HEK293 (cell line): ENCODE results near the gene WASF2.

Source experiments
- CTCF ChIA-PET: fragments of 350-600 bp; formaldehyde crosslinking; extraction: SDS; loops from one replicate; lab custom pipeline; 2021; ENCODE audit warnings: antibody characterized with exemption; lab: Yijun Ruan, JAX
- POLR2A ChIA-PET: fragments of 300-600 bp; formaldehyde crosslinking; extraction: SDS; loops from one replicate; lab custom pipeline; 2020; ENCODE audit warnings: antibody characterized with exemption, inconsistent platforms; lab: Yijun Ruan, JAX
- H3K27ac ChIP-seq: fragments of 200-500 bp; sonication (Bioruptor generic); 2 replicates; pipeline ENCODE4 v1.5.1; 2014; ENCODE audit warnings: low read depth, low read length, control low read depth, inconsistent platforms; ENCODE audit errors: extremely low read depth
- H3K36me3 ChIP-seq, 2 experiments: fragments of 200-500 bp in 1 of 2; sonication (Bioruptor generic) in 1 of 2; 1 replicate in 1 of 2; 2 replicates in 1 of 2; pipeline ENCODE4 v1.5.1; 2014 to 2017; ENCODE audit warnings: inconsistent platforms in 2 of 2, low read length in 2 of 2; ENCODE audit not compliant: control insufficient read depth in 2 of 2, insufficient read depth in 1 of 2
- H3K4me1 ChIP-seq: fragments of 200-500 bp; sonication (Bioruptor generic); 2 replicates; pipeline ENCODE4 v1.5.1; 2014; ENCODE audit warnings: mild to moderate bottlenecking, low read length, inconsistent platforms; ENCODE audit not compliant: control insufficient read depth, insufficient read depth
- H3K4me3 ChIP-seq: 2 replicates; pipeline ENCODE4 v1.5.1; 2011; ENCODE audit warnings: low read depth, mild to moderate bottlenecking, control low read depth, low read length, moderate library complexity
- H3K9me3 ChIP-seq: fragments of 200-500 bp; sonication (Bioruptor generic); 2 replicates; pipeline ENCODE4 v1.5.1; 2014; ENCODE audit warnings: low read depth, low read length, inconsistent platforms; ENCODE audit not compliant: control insufficient read depth, insufficient read depth
- KLF9 ChIP-seq: fragments of 450-650 bp; formaldehyde crosslinking; IDR thresholded peaks from 2 replicates; pipeline ENCODE4 v1.5.1; 2016; ENCODE audit warnings: missing biosample characterization, missing genetic modification characterization, low read depth
- MZF1 ChIP-seq: fragments of 450-650 bp; formaldehyde crosslinking; IDR thresholded peaks from 2 replicates; pipeline ENCODE4 v1.5.1; 2017; ENCODE audit warnings: missing biosample characterization, missing genetic modification characterization, borderline replicate concordance
- OSR2 ChIP-seq: fragments of 450-650 bp; formaldehyde crosslinking; IDR thresholded peaks from 2 replicates; pipeline ENCODE4 v1.5.1; 2016; ENCODE audit warnings: missing biosample characterization, missing genetic modification characterization
- PRDM1 ChIP-seq: fragments of 450-650 bp; formaldehyde crosslinking; IDR thresholded peaks from 2 replicates; pipeline ENCODE4; 2016; ENCODE audit warnings: missing biosample characterization, missing genetic modification characterization
- SP7 ChIP-seq: fragments of 450-650 bp; formaldehyde crosslinking; IDR thresholded peaks from 2 replicates; pipeline ENCODE4 v1.5.1; 2016; ENCODE audit warnings: missing biosample characterization, missing genetic modification characterization
- YY2 ChIP-seq: fragments of 450-650 bp; formaldehyde crosslinking; IDR thresholded peaks from 2 replicates; pipeline ENCODE4 v1.5.1; 2016; ENCODE audit warnings: missing biosample characterization, missing genetic modification characterization
- ZBTB26 ChIP-seq: fragments of 450-650 bp; formaldehyde crosslinking; optimal IDR thresholded peaks from 2 replicates; pipeline ENCODE3; 2016; ENCODE audit warnings: missing biosample characterization, mild to moderate bottlenecking, missing genetic modification characterization
- ZNF18 ChIP-seq: fragments of 450-650 bp; formaldehyde crosslinking; IDR thresholded peaks from 2 replicates; pipeline ENCODE4 v1.5.1; 2016; ENCODE audit warnings: missing biosample characterization, missing genetic modification characterization
- ZNF211 ChIP-seq: fragments of 450-650 bp; formaldehyde crosslinking; IDR thresholded peaks from 2 replicates; pipeline ENCODE4 v1.5.1; 2016; ENCODE audit warnings: low read depth, missing biosample characterization, missing genetic modification characterization
- ZNF354C ChIP-seq: fragments of 450-650 bp; formaldehyde crosslinking; IDR thresholded peaks from 2 replicates; pipeline ENCODE4 v1.5.1; 2016; ENCODE audit warnings: missing biosample characterization, missing genetic modification characterization, low read depth, borderline replicate concordance
- ZNF571 ChIP-seq: fragments of 450-650 bp; formaldehyde crosslinking; IDR thresholded peaks from 2 replicates; pipeline ENCODE4 v1.5.0; 2017; ENCODE audit warnings: missing biosample characterization, missing genetic modification characterization
- ZNF600 ChIP-seq: fragments of 450-650 bp; formaldehyde crosslinking; IDR thresholded peaks from 2 replicates; pipeline ENCODE4 v1.5.1; 2016; ENCODE audit warnings: missing biosample characterization, missing genetic modification characterization
- ZNF76 ChIP-seq: fragments of 450-650 bp; formaldehyde crosslinking; IDR thresholded peaks from 2 replicates; pipeline ENCODE4; 2016; ENCODE audit warnings: low read depth, missing biosample characterization, missing genetic modification characterization, borderline replicate concordance
- ZSCAN30 ChIP-seq: fragments of 450-650 bp; IDR thresholded peaks from 2 replicates; pipeline ENCODE4 v1.5.1; 2018; ENCODE audit warnings: missing biosample characterization, mild to moderate bottlenecking, missing genetic modification characterization, moderate library complexity
- ZXDB ChIP-seq: fragments of 450-650 bp; formaldehyde crosslinking; IDR thresholded peaks from 2 replicates; pipeline ENCODE4 v1.5.1; 2016; ENCODE audit warnings: missing biosample characterization, missing genetic modification characterization
- TF ChIP-seq, protein P1 (sequence below): fragments of 450-650 bp; formaldehyde crosslinking; conservative IDR thresholded peaks from 2 replicates; pipeline ENCODE4 v1.5.1; 2016; ENCODE audit warnings: low read depth, missing biosample characterization, missing genetic modification characterization

The WASF2 gene

GRCh38 chr1:27447399-27447798 is 42.6 kb downstream of the WASF2 start (continued):
- TF ChIP-seq, protein P1, sequence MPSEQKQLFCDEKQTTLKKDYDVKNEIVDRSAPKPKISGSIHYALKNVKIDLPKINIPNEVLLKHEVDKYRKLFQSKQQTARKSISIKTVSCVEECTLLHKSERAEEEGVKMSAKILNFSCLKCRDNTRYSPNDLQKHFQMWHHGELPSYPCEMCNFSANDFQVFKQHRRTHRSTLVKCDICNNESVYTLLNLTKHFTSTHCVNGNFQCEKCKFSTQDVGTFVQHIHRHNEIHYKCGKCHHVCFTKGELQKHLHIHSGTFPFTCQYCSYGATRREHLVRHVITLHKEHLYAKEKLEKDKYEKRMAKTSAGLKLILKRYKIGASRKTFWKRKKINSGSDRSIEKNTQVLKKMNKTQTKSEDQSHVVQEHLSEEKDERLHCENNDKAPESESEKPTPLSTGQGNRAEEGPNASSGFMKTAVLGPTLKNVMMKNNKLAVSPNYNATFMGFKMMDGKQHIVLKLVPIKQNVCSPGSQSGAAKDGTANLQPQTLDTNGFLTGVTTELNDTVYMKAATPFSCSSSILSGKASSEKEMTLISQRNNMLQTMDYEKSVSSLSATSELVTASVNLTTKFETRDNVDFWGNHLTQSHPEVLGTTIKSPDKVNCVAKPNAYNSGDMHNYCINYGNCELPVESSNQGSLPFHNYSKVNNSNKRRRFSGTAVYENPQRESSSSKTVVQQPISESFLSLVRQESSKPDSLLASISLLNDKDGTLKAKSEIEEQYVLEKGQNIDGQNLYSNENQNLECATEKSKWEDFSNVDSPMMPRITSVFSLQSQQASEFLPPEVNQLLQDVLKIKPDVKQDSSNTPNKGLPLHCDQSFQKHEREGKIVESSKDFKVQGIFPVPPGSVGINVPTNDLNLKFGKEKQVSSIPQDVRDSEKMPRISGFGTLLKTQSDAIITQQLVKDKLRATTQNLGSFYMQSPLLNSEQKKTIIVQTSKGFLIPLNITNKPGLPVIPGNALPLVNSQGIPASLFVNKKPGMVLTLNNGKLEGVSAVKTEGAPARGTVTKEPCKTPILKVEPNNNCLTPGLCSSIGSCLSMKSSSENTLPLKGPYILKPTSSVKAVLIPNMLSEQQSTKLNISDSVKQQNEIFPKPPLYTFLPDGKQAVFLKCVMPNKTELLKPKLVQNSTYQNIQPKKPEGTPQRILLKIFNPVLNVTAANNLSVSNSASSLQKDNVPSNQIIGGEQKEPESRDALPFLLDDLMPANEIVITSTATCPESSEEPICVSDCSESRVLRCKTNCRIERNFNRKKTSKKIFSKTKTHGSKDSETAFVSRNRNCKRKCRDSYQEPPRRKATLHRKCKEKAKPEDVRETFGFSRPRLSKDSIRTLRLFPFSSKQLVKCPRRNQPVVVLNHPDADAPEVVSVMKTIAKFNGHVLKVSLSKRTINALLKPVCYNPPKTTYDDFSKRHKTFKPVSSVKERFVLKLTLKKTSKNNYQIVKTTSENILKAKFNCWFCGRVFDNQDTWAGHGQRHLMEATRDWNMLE = no peak
- TF ChIP-seq ZNF354C = no peak
- no peak for TF ChIP-seq YY2 (tag by site-specific recombination)
- TF ChIP-seq OSR2 (tag by site-specific recombination) = no peak
- no peak for TF ChIP-seq MZF1 (tag by site-specific recombination)
- TF ChIP-seq ZNF18 (tag by site-specific recombination) = no peak
- TF ChIP-seq ZNF76 (tag by site-specific recombination) = no peak
- TF ChIP-seq SP7 = no peak
- TF ChIP-seq, all 188 proteins: peak for 0

- ChIA-PET POLR2A (interaction anchor here (0.8 kb wide), 1 partner anchor 44 kb away, joined by 4 read pairs; the partner anchor contains the start of gene WASF2), CTCF (interaction anchor here (0.8 to 2.0 kb wide), 4 partner anchors 19 to 159 kb away, joined by 3 to 5 read pairs (median 4); no protein-coding TSS in a partner anchor)
These were observed 43.4 kb downstream of the WASF2 start for GRCh38 chr1:27446496-27447020.

DNA sequence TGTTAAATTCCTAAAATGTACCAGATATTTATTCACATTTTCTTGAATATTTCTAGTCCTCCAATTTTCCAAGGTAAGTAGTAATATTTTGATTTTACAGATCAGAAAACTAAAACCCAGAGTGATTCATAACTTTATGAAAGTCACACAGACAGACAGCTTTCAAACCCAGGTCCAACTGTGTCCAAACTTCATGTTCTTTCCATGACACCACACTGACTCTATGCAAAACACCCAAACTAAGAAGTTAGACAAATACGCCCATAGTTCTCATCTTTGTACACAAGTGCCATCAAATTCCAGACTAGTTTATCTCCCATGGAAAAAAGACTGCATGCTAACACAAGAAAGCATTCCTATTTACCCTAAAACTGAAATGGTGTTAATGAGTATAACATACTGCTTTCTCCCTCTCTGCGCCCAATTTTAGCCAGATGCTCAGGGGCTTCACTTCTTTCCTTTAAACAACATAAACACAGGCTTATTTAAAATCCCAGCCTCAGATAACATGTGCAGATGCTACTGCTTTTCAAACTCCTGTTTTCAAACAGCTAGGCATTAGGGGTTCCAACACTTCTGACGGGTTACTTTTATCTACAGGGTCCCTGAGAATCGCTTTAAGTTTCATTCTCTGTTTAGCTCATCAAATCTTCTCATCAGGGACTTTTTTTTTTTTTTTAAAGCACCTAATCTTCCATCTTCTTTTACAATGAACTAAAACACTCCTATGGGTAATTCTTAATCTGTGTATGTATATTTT is 44.6 kb downstream of the WASF2 start:
- H3K27ac ChIP-seq = no peak overlapping the region
- ChIA-PET CTCF (interaction anchor here (0.8 to 2.0 kb wide), 5 partner anchors 18 to 142 kb away, joined by 3 to 5 read pairs (median 4); no protein-coding TSS in a partner anchor), POLR2A (no interaction called here)
- H3K4me3 ChIP-seq = no peak overlapping the region
- no peak for TF ChIP-seq KLF9 (tag by site-specific recombination)
- TF ChIP-seq ZNF571 (tag by site-specific recombination) = no peak
- 0 out of 2 replicates have a peak, but pooled peaks have one; percentile 7 for TF ChIP-seq PRDM1
- TF ChIP-seq ZBTB26 (tag by site-specific recombination) = no peak
- no peak for TF ChIP-seq ZXDB (tag by site-specific recombination)
- no peak for TF ChIP-seq ZNF211 (tag by site-specific recombination)
- H3K36me3 ChIP-seq = peaks cover 0 to 2% of the 10 kb centered on the region in 2 experiments; a peak in 2 of 3 replicates
- H3K9me3 ChIP-seq = no peaks in the 10 kb centered on the region
- H3K4me1 ChIP-seq = peaks cover 3% of the 10 kb centered on the region; the same call in 1 of the 2 replicates

More at GRCh38 chr1:27446496-27447020, 43.4 kb downstream of the WASF2 start:
- H3K4me1 ChIP-seq = peaks cover 3% of the 10 kb centered on the region; the same call in 1 of the 2 replicates
- H3K4me3 ChIP-seq = no peak overlapping the region
- H3K27ac ChIP-seq = no peak overlapping the region
- peaks cover 0 to 2% of the 10 kb centered on the region in 2 experiments; a peak in 2 of 3 replicates for H3K36me3 ChIP-seq
- no peaks in the 10 kb centered on the region for H3K9me3 ChIP-seq
- 0 out of 2 replicates have a peak, but pooled peaks have one; percentile 49 for TF ChIP-seq ZNF600 (tag by site-specific recombination)
- TF ChIP-seq ZSCAN30 (tag by site-specific recombination) = no peak
